HEK293 (cell line): ENCODE results near the gene KCNMA1.
A peak's percentile ranks its signal among the peaks of the same experiment; 100 is the strongest.

Experiments used
- CTCF ChIA-PET: fragments of 350-600 bp; formaldehyde crosslinking; extraction: SDS; loops from one replicate; lab custom pipeline; 2021; ENCODE audit warnings: antibody characterized with exemption; lab: Yijun Ruan, JAX
- POLR2A ChIA-PET: fragments of 300-600 bp; formaldehyde crosslinking; extraction: SDS; loops from one replicate; lab custom pipeline; 2020; ENCODE audit warnings: antibody characterized with exemption, inconsistent platforms; lab: Yijun Ruan, JAX
- H3K27ac ChIP-seq: fragments of 200-500 bp; sonication (Bioruptor generic); 2 replicates; pipeline ENCODE4 v1.5.1; 2014; ENCODE audit warnings: low read depth, low read length, control low read depth, inconsistent platforms; ENCODE audit errors: extremely low read depth
- H3K36me3 ChIP-seq, 2 experiments: fragments of 200-500 bp in 1 of 2; sonication (Bioruptor generic) in 1 of 2; 1 replicate in 1 of 2; 2 replicates in 1 of 2; pipeline ENCODE4 v1.5.1; 2014 to 2017; ENCODE audit warnings: inconsistent platforms in 2 of 2, low read length in 2 of 2; ENCODE audit not compliant: control insufficient read depth in 2 of 2, insufficient read depth in 1 of 2
- H3K4me1 ChIP-seq: fragments of 200-500 bp; sonication (Bioruptor generic); 2 replicates; pipeline ENCODE4 v1.5.1; 2014; ENCODE audit warnings: mild to moderate bottlenecking, low read length, inconsistent platforms; ENCODE audit not compliant: control insufficient read depth, insufficient read depth
- H3K4me3 ChIP-seq: 2 replicates; pipeline ENCODE4 v1.5.1; 2011; ENCODE audit warnings: low read depth, mild to moderate bottlenecking, control low read depth, low read length, moderate library complexity
- H3K9me3 ChIP-seq: fragments of 200-500 bp; sonication (Bioruptor generic); 2 replicates; pipeline ENCODE4 v1.5.1; 2014; ENCODE audit warnings: low read depth, low read length, inconsistent platforms; ENCODE audit not compliant: control insufficient read depth, insufficient read depth
- BCL11A ChIP-seq: fragments of 450-650 bp; formaldehyde crosslinking; IDR thresholded peaks from 2 replicates; pipeline ENCODE4 v1.5.1; 2016; ENCODE audit warnings: low read depth, missing biosample characterization, missing genetic modification characterization
- EGR2 ChIP-seq: fragments of 450-650 bp; formaldehyde crosslinking; IDR thresholded peaks from 2 replicates; pipeline ENCODE4 v1.5.1; 2016; ENCODE audit warnings: low read depth, missing biosample characterization, missing genetic modification characterization
- HOXD13 ChIP-seq: sonication (generic); formaldehyde crosslinking; IDR thresholded peaks from 2 replicates; pipeline ENCODE4 v1.8.0; 2022; ENCODE audit warnings: missing genetic modification reagents, borderline replicate concordance
- KLF8 ChIP-seq: fragments of 450-650 bp; formaldehyde crosslinking; IDR thresholded peaks from 2 replicates; pipeline ENCODE4 v1.5.1; 2016; ENCODE audit warnings: missing biosample characterization, missing genetic modification characterization
- YY2 ChIP-seq: fragments of 450-650 bp; formaldehyde crosslinking; IDR thresholded peaks from 2 replicates; pipeline ENCODE4 v1.5.1; 2016; ENCODE audit warnings: missing biosample characterization, missing genetic modification characterization
- ZEB2 ChIP-seq: fragments of 450-650 bp; formaldehyde crosslinking; IDR thresholded peaks from 2 replicates; pipeline ENCODE4 v1.5.1; 2016; ENCODE audit warnings: missing biosample characterization, missing genetic modification characterization
- ZNF114 ChIP-seq: fragments of 450-650 bp; formaldehyde crosslinking; IDR thresholded peaks from 2 replicates; pipeline ENCODE4 v1.5.0; 2017; ENCODE audit warnings: missing biosample characterization, missing genetic modification characterization
- ZNF184 ChIP-seq: fragments of 450-650 bp; IDR thresholded peaks from 2 replicates; pipeline ENCODE4 v1.5.1; 2018; ENCODE audit warnings: missing biosample characterization, mild to moderate bottlenecking, missing genetic modification characterization
- ZNF311 ChIP-seq: fragments of 450-650 bp; formaldehyde crosslinking; IDR thresholded peaks from 2 replicates; pipeline ENCODE4 v1.5.1; 2017; ENCODE audit warnings: missing biosample characterization, missing genetic modification characterization, borderline replicate concordance
- ZNF37A ChIP-seq: fragments of 450-650 bp; IDR thresholded peaks from 2 replicates; pipeline ENCODE4 v1.5.1; 2018; ENCODE audit warnings: missing biosample characterization, missing genetic modification characterization
- ZNF391 ChIP-seq: fragments of 450-650 bp; formaldehyde crosslinking; IDR thresholded peaks from 2 replicates; pipeline ENCODE4 v1.5.1; 2016; ENCODE audit warnings: low read depth, missing biosample characterization, missing genetic modification characterization, borderline replicate concordance
- ZNF404 ChIP-seq: fragments of 450-650 bp; formaldehyde crosslinking; IDR thresholded peaks from 2 replicates; pipeline ENCODE4 v1.5.1; 2017; ENCODE audit warnings: missing biosample characterization, missing genetic modification characterization
- ZNF600 ChIP-seq: fragments of 450-650 bp; formaldehyde crosslinking; IDR thresholded peaks from 2 replicates; pipeline ENCODE4 v1.5.1; 2016; ENCODE audit warnings: missing biosample characterization, missing genetic modification characterization
- ZNF654 ChIP-seq: fragments of 450-650 bp; formaldehyde crosslinking; IDR thresholded peaks from 2 replicates; pipeline ENCODE4 v1.5.1; 2016; ENCODE audit warnings: low read depth, missing biosample characterization, missing genetic modification characterization
- ZNF776 ChIP-seq: fragments of 450-650 bp; formaldehyde crosslinking; IDR thresholded peaks from 2 replicates; pipeline ENCODE4 v1.5.0; 2017; ENCODE audit warnings: missing biosample characterization, missing genetic modification characterization, borderline replicate concordance
- ZNF777 ChIP-seq: fragments of 450-650 bp; formaldehyde crosslinking; IDR thresholded peaks from 2 replicates; pipeline ENCODE4 v1.5.1; 2017; ENCODE audit warnings: missing biosample characterization, missing genetic modification characterization, borderline replicate concordance
- ZNF837 ChIP-seq: fragments of 450-650 bp; formaldehyde crosslinking; IDR thresholded peaks from 2 replicates; pipeline ENCODE4 v1.5.1; 2016; ENCODE audit warnings: missing biosample characterization, missing genetic modification characterization
- TF ChIP-seq, protein P1 (sequence below): fragments of 450-650 bp; formaldehyde crosslinking; IDR thresholded peaks from 2 replicates; pipeline ENCODE4 v1.5.1; 2016; ENCODE audit warnings: missing biosample characterization, missing genetic modification characterization
- TF ChIP-seq, protein P2 (sequence below): fragments of 450-650 bp; formaldehyde crosslinking; IDR thresholded peaks from 2 replicates; pipeline ENCODE4 v1.5.1; 2016; ENCODE audit warnings: missing biosample characterization, missing genetic modification characterization
- TF ChIP-seq, protein P3 (sequence below): fragments of 450-650 bp; formaldehyde crosslinking; conservative IDR thresholded peaks from 2 replicates; pipeline ENCODE4 v1.5.1; 2016; ENCODE audit warnings: low read depth, missing biosample characterization, missing genetic modification characterization
- TF ChIP-seq, protein P4 (sequence below): fragments of 450-650 bp; formaldehyde crosslinking; IDR thresholded peaks from 2 replicates; pipeline ENCODE4 v1.5.1; 2016; ENCODE audit warnings: missing biosample characterization, missing genetic modification characterization
- TF ChIP-seq, protein P5 (sequence below): fragments of 450-650 bp; formaldehyde crosslinking; IDR thresholded peaks from 2 replicates; pipeline ENCODE4 v1.5.1; 2016; ENCODE audit warnings: missing biosample characterization, missing genetic modification characterization

KCNMA1 gene

DNA sequence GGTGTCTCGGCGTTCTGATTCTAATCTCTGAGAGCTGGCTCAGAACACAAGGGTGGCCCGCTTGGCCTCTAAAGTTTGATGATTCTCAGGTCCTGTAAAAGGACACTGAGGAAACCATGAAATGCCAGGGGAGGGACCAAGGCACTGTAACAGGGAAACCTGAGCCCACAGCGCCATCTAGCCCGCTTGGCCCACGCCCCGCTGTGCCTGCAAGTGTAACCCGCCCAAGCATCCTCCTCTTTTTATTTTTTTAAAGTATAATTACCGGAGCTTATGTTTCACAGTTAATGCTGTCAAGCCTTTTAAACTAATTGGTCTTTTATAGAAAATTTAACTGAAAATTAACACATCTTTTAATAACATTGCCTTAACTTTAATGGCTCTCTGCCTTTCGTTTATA is 734.7 kb downstream of the KCNMA1 start (continued):
- TF ChIP-seq, protein P1, sequence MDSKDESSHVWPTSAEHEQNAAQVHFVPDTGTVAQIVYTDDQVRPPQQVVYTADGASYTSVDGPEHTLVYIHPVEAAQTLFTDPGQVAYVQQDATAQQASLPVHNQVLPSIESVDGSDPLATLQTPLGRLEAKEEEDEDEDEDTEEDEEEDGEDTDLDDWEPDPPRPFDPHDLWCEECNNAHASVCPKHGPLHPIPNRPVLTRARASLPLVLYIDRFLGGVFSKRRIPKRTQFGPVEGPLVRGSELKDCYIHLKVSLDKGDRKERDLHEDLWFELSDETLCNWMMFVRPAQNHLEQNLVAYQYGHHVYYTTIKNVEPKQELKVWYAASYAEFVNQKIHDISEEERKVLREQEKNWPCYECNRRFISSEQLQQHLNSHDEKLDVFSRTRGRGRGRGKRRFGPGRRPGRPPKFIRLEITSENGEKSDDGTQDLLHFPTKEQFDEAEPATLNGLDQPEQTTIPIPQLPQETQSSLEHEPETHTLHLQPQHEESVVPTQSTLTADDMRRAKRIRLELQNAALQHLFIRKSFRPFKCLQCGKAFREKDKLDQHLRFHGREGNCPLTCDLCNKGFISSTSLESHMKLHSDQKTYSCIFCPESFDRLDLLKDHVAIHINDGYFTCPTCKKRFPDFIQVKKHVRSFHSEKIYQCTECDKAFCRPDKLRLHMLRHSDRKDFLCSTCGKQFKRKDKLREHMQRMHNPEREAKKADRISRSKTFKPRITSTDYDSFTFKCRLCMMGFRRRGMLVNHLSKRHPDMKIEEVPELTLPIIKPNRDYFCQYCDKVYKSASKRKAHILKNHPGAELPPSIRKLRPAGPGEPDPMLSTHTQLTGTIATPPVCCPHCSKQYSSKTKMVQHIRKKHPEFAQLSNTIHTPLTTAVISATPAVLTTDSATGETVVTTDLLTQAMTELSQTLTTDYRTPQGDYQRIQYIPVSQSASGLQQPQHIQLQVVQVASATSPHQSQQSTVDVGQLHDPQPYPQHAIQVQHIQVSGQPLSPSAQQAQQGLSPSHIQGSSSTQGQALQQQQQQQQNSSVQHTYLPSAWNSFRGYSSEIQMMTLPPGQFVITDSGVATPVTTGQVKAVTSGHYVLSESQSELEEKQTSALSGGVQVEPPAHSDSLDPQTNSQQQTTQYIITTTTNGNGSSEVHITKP (tag by site-specific recombination): peak; percentile 28; the same call in 1 of the 2 replicates
- TF ChIP-seq, protein P2, sequence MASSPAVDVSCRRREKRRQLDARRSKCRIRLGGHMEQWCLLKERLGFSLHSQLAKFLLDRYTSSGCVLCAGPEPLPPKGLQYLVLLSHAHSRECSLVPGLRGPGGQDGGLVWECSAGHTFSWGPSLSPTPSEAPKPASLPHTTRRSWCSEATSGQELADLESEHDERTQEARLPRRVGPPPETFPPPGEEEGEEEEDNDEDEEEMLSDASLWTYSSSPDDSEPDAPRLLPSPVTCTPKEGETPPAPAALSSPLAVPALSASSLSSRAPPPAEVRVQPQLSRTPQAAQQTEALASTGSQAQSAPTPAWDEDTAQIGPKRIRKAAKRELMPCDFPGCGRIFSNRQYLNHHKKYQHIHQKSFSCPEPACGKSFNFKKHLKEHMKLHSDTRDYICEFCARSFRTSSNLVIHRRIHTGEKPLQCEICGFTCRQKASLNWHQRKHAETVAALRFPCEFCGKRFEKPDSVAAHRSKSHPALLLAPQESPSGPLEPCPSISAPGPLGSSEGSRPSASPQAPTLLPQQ (tag by site-specific recombination): no peak

DNA sequence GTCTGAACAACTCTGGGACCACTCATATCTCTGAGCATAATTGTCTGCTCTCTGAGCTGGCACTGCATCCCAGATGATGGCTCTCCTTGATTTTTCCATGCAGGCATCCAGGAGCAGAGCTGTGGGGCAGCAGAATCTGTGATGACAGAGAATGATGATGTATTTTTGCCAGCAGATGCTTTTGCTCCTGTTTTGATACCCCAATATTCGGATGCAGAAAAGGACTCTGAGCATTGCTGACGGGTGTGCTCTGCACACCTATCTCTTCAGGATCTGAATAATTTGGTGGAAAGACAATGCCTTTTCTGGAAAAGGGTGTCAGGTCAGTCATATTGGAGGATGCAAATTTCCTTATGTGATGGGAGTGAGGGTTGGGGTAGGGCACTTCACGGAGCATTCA is 735.9 kb downstream of the KCNMA1 start:
- Histone ChIP-seq H3K36me3 (no peaks in the 10 kb centered on the region), H3K9me3 (no peaks in the 10 kb centered on the region), H3K4me1 (no peaks in the 10 kb centered on the region), H3K4me3 (no peak overlapping the region), H3K27ac (no peak overlapping the region)
- no peak for TF ChIP-seq ZNF404 (tag by site-specific recombination)
- TF ChIP-seq, protein P3, sequence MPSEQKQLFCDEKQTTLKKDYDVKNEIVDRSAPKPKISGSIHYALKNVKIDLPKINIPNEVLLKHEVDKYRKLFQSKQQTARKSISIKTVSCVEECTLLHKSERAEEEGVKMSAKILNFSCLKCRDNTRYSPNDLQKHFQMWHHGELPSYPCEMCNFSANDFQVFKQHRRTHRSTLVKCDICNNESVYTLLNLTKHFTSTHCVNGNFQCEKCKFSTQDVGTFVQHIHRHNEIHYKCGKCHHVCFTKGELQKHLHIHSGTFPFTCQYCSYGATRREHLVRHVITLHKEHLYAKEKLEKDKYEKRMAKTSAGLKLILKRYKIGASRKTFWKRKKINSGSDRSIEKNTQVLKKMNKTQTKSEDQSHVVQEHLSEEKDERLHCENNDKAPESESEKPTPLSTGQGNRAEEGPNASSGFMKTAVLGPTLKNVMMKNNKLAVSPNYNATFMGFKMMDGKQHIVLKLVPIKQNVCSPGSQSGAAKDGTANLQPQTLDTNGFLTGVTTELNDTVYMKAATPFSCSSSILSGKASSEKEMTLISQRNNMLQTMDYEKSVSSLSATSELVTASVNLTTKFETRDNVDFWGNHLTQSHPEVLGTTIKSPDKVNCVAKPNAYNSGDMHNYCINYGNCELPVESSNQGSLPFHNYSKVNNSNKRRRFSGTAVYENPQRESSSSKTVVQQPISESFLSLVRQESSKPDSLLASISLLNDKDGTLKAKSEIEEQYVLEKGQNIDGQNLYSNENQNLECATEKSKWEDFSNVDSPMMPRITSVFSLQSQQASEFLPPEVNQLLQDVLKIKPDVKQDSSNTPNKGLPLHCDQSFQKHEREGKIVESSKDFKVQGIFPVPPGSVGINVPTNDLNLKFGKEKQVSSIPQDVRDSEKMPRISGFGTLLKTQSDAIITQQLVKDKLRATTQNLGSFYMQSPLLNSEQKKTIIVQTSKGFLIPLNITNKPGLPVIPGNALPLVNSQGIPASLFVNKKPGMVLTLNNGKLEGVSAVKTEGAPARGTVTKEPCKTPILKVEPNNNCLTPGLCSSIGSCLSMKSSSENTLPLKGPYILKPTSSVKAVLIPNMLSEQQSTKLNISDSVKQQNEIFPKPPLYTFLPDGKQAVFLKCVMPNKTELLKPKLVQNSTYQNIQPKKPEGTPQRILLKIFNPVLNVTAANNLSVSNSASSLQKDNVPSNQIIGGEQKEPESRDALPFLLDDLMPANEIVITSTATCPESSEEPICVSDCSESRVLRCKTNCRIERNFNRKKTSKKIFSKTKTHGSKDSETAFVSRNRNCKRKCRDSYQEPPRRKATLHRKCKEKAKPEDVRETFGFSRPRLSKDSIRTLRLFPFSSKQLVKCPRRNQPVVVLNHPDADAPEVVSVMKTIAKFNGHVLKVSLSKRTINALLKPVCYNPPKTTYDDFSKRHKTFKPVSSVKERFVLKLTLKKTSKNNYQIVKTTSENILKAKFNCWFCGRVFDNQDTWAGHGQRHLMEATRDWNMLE (tag by site-specific recombination): no peak
- no peak for TF ChIP-seq ZNF777
- TF ChIP-seq, protein P4, sequence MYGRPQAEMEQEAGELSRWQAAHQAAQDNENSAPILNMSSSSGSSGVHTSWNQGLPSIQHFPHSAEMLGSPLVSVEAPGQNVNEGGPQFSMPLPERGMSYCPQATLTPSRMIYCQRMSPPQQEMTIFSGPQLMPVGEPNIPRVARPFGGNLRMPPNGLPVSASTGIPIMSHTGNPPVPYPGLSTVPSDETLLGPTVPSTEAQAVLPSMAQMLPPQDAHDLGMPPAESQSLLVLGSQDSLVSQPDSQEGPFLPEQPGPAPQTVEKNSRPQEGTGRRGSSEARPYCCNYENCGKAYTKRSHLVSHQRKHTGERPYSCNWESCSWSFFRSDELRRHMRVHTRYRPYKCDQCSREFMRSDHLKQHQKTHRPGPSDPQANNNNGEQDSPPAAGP (tag by site-specific recombination): no peak
- TF ChIP-seq KLF8: no peak
- no peak for TF ChIP-seq ZNF654
- TF ChIP-seq ZNF311 (tag by site-specific recombination): no peak
- no peak for TF ChIP-seq ZEB2 (tag by site-specific recombination)
- TF ChIP-seq ZNF37A: no peak
- TF ChIP-seq ZNF391 (tag by site-specific recombination): no peak
- TF ChIP-seq ZNF114 (tag by site-specific recombination): no peak
- no peak for TF ChIP-seq ZNF837 (tag by site-specific recombination)
- TF ChIP-seq ZNF600 (tag by site-specific recombination): no peak
- no peak for TF ChIP-seq ZNF184
- TF ChIP-seq HOXD13 (CRISPR knock-in tag): no peak
- TF ChIP-seq BCL11A (tag by site-specific recombination): no peak
- no peak for TF ChIP-seq EGR2 (tag by site-specific recombination)
- no peak for TF ChIP-seq YY2
- TF ChIP-seq, protein P5, sequence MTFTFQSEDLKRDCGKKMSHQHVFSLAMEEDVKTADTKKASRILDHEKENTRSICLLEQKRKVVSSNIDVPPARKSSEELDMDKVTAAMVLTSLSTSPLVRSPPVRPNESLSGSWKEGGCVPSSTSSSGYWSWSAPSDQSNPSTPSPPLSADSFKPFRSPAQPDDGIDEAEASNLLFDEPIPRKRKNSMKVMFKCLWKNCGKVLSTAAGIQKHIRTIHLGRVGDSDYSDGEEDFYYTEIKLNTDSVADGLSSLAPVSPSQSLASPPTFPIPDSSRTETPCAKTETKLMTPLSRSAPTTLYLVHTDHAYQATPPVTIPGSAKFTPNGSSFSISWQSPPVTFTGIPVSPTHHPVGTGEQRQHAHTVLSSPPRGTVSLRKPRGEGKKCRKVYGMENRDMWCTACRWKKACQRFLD (tag by site-specific recombination): no peak
- no peak for TF ChIP-seq ZNF776 (tag by site-specific recombination)
- TF ChIP-seq, all 188 proteins: peak for 0
- ChIA-PET CTCF (interaction anchor here (0.6 to 1.3 kb wide), 2 partner anchors 15 to 467 kb away, joined by 4 to 6 read pairs; no protein-coding TSS in a partner anchor), POLR2A (no interaction called here)
